Gastroesophageal sphincter (tissue), 3 donors: ENCODE results near the gene COL15A1.

ENCODE experiments used
- POLR2A ChIP-seq, 2 donors: fragments of 450-650 bp; IDR thresholded peaks; one replicate each; pipeline ENCODE4 v1.6.1; 2017; ENCODE audit warnings: antibody characterized with exemption in 2 of 2, mild to moderate bottlenecking in 2 of 2, moderate library complexity in 1 of 2
- TF ChIP-seq, protein P1 (sequence below), 4 experiments: fragments of 200-600 bp in 2 of 4; fragments of 450-650 bp in 2 of 4; sonication (generic) in 1 of 4; IDR thresholded peaks; one replicate each; pipeline ENCODE4 v1.5.1; 2017 to 2019; ENCODE audit warnings: antibody characterized with exemption in 4 of 4, mild to moderate bottlenecking in 2 of 4, moderate library complexity in 2 of 4

DNA sequence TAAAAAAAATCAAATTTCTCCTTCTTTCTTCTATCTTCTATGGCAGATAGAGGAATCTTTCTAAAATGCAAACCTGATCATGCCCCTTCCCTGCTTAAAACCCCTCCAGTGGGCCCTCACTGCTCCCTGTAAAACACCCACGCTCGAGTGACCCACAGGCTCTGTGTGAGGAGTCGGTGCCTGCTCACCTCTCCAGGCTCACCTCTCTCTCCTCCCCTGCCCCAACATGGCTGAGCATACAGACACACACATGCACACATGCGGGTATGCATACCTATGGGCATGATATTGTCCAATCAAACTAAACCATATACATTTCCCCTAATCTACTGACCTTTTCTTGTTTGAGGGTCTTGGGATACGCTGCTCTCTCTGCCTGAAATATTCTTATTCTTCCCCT, 40.8 kb upstream of the COL15A1 start:
- TF ChIP-seq, protein P1, sequence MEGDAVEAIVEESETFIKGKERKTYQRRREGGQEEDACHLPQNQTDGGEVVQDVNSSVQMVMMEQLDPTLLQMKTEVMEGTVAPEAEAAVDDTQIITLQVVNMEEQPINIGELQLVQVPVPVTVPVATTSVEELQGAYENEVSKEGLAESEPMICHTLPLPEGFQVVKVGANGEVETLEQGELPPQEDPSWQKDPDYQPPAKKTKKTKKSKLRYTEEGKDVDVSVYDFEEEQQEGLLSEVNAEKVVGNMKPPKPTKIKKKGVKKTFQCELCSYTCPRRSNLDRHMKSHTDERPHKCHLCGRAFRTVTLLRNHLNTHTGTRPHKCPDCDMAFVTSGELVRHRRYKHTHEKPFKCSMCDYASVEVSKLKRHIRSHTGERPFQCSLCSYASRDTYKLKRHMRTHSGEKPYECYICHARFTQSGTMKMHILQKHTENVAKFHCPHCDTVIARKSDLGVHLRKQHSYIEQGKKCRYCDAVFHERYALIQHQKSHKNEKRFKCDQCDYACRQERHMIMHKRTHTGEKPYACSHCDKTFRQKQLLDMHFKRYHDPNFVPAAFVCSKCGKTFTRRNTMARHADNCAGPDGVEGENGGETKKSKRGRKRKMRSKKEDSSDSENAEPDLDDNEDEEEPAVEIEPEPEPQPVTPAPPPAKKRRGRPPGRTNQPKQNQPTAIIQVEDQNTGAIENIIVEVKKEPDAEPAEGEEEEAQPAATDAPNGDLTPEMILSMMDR (IDR thresholded peaks at IDR 0.05) = no peak
- TF ChIP-seq POLR2A (IDR thresholded peaks at IDR 0.05) = no peak
